Epidermal melanocyte (primary cell): ENCODE measurements around the gene LINGO1.

Experiments used
- DNase-seq: peaks from one replicate; pipeline ENCODE4 v3.0.0; 2011; ENCODE audit warnings: low spot score; ENCODE audit not compliant: insufficient read length

The LINGO1 gene

DNA sequence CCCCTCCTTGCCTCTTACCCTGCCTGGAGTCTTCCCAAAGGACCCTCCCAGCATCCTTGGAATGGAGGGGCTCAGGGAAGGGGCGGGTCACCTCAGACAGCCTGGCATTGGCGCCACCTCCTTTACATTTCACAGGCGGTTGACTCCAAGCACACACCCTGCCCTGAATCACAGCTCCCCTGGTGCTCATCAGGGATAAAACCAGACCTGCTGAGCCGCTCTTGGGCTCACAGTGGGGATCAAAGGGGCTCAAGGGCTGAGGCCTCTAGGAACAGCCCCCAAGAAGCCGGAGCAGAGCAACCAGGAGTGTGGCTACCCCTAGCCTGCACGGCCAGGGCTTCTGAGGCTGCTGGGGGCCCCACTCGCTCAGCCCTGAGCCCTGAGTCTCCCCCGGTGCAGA is 16.6 kb downstream of the LINGO1 start:
- DNase-seq = no peak

DNA sequence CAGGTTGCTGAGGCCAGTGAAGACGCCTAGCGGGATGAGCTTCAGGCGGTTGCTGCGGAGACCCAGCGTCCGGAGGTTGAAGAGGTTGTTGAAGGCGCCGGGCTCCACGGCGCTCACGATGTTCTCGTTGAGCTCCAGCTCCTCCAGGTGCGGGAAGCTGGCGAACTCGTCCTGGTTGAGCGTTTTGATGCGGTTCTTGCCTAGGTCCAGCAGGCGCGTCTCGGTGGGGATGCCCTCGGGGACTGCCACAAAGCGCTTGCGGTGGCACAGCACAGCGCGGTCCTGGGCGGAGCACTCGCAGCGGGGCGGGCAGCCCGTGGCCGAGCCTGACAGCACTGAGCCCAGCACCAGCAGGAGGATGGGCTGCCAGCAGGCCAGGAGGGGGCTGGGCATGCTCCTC is 17.2 kb downstream of the LINGO1 start:
- DNase-seq = no peak

DNA sequence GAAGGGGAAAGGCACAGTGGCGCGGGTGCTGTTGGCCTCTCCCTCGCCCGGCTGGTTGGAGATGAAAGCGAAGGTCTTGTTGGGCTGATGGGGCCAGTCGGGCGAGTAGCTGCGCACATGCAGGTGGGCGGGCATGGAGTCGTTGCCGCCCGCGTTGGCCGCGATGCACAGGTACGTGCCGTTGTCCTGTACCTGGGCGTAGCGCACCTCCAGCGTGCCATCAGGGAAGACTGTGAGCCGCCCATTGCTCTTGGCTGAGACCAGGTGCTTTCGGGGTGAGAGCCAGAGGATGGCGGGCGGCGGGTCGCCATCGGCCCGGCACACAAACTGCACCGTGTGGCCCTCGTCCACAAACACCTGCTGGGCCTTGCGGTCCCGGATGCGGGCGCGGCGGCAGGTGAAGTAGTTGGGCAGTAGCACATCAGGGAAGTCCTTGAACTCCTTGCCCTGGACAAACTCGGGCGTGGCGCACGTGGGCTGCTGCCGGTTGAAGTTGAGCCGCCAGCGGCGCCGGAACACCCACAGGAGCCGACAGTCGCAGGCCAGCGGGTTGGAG is 18.4 kb downstream of the LINGO1 start:
- DNase-seq = no peak

DNA sequence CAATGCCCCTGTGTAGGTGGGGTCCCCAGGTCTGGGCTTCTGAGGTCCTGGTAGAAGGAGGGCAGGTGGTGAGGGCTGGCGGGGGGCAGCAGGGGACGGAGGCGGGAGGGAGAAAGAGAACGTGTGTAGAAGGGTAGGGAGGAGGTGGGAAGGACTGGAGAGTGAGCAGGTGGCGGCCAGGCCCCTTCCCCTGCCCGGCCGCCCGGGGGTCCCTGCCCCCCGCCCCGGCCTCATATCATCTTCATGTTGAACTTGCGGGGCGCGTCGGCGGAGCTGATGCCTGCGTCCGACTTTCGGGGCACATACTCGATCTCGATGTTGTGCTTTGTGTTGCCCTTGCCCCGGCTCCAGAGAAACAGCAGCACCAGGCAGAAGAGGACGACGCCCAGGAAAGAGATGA is 18.9 kb downstream of the LINGO1 start:
- no peak for DNase-seq

DNA sequence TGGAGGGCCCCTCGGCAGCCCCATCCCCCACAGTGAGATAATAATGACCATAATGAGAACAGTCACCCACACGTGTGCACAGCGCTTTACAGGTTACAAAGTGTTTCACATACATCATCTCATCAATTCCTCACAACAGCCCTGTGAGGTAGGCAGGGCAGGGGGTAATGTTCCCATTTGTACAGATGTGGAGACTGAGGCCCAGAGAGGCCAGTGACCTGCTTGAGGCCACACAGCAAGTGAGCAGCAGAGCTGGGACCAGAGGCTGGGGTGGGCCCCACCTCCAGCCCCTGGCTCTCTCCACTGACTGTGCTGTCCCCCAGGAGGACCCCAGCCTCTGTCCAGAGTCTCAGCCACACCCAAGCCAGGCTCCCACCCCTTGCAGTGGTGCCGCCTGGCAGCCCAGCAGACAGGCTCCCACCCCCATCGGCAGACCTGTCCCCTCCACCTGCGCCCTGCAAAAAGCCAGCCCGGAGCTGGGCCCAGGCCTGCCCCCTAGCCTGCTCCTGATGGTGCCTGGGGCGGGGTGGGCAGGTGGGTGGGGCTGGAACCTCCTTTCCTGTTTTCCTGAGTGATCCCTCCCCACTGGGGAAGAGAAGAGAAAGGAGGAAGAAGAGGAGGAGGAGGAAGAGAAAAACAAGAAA is 19.6 kb downstream of the LINGO1 start:
- DNase-seq = no peak

DNA sequence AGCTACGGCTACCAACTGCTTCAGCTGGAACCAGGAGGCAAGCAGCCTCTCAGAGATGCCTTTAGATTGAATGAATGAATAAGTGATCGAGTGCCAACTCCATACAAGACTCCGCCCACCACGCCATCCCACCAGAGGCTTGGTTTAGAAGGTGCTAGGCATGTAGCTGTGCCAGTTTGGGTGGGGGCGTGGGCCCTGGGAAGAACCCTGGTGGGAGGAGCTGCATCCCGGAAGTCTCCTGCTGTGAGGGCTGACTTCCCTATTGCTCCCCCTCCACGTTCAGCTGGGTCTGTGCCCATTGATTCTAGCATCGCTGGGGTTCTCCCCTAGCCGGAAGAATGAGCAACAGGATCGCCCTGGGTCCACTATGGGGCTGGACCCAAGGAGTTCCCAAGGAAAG is 20.9 kb downstream of the LINGO1 start:
- no peak for DNase-seq

DNA sequence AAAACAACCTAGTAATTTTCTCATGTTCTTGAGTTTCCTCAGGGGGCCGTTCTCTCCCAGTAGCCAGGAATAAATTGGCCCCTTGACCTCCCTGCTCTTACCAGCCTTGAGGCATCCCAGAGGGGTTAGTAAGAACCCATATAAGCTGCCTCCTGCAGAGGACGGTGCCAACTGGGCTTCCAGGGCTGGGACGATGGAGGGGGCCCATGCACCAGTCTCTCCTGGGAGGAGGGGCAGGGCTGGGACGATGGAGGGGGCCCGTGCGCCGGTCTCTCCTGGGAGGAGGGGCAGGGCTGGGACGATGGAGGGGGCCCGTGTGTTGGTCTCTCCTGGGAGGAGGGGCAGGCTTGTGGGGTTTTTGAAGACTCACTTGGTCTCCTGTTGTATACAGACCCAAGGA is 22.0 kb downstream of the LINGO1 start:
- no peak for DNase-seq

DNA sequence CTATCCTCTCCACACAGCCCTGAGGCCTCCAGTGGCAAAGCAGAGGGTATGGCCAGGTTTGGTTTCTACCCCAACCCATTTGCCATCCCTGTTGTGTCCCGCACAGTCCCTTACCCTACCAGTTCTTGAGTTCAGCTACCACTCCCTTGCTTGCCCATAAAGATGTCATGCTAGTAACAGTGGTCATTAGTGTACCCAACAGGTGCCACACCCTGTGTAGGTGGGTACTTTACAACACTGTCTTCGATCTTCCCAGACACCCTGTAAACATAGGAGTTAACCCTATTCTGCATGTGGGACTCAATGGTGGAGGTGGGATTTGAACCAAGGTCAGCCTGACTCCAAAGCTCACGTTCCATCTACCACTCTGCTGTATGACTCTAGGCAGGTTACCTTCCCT is 23.2 kb downstream of the LINGO1 start:
- DNase-seq = no peak

DNA sequence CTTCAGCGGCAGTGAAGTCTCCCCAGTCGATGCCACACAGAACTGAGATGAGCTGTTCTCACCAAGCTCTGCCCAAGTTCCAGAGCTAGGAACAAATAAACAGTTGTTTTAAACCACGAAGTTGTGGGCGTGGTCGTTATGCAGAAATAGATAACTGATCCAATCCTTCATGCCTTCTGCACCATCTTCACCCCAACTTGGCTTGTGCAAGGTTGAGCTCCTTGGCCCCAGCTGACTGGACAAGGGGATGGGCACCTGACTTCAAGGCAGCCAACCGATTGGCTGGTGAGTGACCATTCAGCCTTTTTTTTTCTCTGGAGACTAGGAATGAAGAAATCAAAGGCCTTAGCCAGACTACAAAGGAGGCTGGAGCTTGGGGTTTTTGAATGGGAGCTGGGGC is 23.9 kb downstream of the LINGO1 start:
- no peak for DNase-seq

DNA sequence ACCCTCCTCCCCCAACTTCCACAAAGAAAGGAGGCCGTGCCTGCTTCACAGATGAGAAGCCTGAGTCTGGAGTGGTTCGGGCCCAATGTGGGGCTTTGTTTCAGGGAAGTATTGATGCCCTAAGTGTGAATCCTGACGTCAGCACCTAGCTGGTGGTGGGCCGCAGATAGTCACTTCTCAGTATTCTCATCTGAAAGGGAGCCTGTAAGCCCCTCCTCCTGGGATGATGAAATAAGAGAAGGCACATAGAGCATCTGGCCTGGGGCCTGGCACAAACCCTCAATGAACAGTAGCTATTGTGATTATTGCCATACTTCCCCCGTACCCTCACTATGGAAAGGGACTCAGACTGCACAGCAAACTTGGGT is 24.8 kb downstream of the LINGO1 start:
- no peak for DNase-seq

DNA sequence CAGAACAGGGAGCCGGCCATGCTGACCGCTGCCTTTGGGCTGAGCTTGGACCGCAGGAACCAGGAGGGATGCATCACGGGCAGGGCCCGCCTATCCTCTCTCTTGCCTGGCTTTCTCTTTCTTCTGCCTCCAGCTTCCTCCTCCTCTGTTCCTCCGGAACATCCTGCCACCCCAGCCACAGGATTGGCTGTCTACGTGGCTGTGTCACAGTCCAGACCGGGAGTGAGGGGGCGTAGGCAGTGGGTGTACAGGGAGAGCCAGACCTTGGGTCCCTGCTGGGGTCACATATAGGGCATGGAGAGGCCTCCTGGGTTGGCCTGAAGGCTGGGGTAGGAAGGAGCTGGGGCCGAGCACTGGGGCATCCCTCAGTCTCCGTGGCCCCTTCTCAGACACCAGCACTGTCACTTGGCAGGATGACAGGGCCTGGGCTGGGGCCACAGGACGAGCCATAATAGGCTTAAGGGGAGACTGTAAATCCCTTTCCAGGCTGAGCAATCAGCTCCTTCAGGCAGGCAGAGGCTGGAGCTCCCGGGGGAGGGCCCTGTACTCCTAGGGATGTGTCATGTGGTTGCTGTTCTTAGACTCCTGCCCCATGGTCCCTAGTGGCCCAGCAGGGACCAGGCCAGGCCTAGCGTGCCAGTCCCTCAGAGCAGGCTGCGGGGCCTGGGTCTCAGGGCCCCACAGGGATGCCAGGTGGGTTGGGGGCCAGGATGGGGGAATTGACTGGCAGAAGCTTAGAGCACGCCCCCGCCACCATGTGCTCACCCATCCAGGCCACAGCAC is 25.4 kb downstream of the LINGO1 start:
- DNase-seq = no peak

DNA sequence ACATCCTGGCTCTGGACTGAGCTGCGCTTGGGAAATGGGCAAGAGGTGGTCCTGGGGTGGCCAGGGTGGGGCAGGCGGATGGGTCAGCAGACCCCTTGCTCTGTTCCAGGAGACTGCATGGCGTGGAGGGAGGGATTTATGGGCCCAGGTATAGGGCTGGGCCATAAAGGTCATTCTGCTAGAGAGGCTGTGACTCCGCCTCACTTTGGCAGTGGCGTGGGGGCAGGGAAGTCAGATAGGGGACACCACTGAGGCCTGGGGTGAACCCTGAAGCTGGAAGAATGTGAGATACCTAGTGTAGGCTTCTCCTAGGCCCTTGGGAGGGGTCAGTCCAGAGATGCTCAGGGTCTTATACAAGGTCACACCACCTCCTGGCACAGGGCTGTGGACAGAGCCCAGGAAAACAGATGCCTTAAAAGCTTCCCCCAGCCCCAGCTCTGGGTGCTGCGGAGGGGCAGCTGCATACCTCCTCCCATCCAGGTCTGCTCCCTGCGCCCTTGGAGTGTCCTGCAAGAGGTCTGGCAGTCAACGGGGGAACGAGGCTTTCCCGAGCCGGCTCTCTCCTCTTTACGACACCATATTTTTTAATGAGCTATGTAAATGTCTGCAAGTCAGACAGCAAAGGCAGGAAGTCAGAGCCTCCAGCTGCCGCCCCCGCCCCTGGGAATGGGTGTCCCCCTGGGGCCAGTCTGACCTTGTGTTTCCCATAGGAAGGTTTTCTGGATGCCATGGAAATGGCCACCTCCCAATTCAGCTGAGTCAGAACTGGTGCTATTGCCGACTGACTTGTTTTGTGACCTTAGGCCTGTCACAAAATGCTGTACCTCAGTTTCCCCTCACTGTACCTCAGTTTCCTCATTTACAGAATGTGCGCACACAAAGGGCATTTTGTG is 26.3 kb downstream of the LINGO1 start:
- no peak for DNase-seq

DNA sequence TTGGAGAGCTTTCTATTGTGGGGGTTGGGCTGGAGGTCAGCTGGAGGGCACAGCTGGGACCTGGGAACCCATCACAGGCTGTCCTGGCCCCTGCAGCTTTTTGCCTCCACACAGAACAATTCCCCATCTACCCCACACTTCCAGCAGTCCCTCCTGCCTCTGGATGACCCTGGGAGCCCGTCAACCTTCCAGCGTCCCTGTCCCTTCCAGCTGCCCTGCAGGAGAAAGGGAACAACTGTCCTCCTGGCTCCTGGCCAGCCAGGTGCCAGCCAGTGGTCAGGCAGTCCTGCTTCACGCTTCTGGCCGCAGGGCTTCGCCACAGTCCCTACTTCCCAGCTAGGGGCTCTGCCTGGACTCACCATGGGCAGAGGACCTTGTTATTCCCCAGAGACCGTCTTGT is 27.2 kb downstream of the LINGO1 start:
- no peak for DNase-seq

DNA sequence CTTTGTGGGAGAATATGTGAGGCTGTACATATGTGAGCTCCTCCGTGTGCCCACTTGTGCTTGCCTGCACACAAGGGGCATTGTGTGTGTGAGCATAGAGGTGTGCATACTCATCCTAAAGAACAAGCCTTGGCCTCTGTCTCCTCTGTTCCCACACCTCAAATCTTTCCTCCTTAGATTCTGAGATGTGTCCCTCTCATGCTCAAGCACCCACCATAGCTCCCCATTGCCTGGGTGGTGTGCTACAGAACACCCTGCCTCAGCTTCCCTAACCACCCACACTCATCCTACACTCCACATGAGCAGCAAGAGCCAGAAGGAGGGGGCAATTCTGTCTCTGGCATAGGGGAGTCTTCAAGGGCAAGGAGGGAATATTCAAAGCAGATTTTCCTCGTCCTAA is 27.7 kb downstream of the LINGO1 start:
- DNase-seq = no peak

DNA sequence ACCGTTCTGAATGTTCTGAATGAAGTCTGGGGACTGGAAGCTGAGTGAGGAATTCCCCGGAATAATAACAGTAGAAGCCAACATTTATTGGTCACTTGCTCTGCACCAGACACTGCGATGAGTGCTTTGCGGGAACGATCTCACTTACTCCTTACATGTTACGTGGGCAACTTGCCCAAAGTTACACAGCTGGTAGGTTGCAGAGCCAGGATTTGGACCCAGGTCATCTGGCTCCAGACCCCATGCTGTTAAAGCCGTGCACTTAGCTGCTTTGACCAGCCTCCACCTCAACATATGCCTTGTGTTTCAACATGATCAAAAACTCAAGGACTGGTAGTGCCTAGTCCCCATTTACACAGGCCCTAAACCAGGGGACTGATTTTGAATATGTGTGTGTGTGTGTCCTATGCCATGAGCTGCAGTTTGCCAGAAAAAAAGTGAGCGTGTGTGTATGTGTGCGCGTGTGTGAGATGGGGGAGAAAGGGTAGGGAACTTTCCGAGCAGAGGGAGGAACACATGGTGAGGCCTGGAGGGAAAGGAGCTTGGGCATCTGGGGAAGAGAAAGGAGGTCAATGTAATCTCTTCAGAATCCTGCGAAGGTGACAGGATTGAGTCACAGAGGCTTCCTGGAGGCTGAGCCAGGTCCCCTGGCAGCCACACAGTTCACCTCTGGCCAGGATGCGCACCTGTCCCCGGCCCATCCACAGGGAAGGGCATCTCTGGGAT is 28.9 kb downstream of the LINGO1 start:
- DNase-seq = no peak

DNA sequence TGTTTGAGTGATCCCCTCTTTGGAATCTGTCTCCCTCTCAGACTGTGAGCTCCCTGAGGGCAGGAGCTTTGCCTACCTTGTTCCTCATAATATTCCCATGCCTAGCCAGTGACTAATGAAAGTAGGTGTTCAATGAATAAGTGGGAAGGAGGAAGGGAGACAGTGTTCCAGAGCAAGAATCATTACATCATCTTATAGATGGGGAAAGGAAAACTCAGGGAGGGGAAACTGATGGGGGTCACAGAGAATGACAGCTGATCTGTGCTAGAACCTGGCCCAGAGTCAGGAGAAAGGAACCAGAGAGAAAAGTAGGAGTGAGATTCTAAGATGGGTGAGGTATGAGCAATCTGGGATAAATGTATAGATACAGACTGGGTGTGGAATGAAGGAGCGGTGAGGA is 29.9 kb downstream of the LINGO1 start:
- no peak for DNase-seq

DNA sequence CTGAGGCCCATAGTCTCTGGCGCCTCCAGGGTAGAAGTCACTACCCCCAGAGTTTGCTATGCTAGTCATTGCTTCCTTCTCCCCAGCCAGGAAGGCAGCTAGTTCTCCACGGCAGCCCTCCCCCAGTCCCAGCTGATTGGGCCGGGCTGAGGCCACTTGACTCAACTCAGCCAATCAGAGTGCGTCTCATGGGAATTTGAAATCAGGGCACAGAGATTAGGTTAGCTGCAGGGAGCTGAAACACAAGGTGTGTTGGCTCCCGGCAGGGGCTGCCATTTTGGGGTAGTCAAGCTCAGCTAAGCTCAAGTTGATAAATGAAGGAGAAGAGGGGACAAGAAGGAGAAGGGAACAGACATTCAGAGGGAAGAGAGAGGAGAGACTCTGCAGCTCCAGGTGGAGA is 32.8 kb downstream of the LINGO1 start:
- DNase-seq = no peak

DNA sequence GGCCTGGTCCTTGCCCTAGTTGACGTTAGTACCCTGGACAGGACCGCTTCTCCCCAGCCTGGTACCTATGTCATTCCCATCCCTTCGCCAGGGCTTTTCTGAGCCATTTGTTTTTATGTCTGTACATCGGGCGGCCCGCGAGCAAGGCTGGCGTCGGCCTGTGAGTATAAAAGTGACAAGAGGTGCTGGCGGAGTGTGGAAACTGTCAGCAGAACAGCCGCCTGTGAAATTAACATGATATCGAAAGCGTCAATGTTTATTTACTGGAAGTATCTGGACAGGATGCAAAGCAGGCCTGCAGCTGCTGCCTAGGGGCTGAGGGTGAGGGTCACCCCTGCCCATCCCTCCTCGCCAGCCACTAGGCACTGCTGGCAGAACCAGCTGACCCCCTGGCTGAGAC is 33.4 kb downstream of the LINGO1 start:
- no peak for DNase-seq

DNA sequence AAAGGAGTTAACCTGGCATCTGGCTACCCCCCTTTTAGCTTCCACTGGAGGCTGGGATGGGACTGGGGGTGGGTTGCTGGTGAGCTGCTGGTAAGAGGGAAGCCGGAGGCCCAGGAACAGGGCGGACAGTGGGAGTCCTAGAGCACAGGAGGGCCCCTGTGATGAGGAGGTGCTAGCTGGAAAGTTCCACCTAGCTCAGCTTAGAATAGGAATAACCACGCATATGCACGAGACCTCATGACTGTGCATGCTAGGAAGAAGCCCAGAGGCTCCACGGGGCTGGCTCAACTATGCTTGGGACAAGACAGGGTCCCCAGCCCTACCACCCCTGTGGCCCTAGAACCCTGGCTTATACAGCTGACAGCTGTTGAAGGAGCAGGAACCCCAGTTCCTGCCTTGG is 34.1 kb downstream of the LINGO1 start:
- no peak for DNase-seq

DNA sequence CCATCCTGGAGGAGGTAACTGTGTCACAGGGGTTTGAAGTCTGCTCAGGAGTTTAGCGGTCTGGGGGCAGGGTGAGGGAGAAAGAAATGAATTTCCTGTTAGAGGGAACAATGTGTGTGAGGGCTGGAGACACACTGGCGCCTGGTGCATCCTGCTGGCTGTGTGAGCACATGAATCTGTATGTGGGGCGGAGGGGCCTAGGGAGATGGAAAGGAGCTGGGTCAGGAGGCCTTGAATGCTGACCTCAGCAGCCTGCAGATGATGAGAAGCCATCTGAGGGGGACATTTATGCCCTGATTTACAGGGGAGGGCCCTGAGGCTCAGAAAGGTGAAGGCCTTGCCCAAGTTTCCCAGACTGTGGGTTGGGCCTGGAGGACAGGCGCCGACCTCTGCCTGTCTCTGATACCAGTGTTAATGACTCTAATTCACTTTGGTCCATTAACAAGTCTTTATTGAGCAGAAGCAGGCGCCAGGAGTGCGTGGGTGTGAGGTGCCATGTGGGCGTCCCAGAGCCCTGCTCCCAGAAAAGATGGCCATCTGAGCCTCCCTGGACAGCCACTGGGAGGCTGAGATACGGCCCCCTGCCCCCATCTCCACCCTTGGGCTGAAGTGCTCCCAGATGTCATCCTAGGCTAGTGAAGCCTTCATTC is 34.8 kb downstream of the LINGO1 start:
- DNase-seq = no peak
